Activated CD8-positive, alpha-beta T cell treated with anti-CD3 and anti-CD28 coated beads for 36 hours (primary cell): ENCODE results near the gene PIGU. TPM values are rescaled to one million over a fixed set of nuclear protein-coding genes. Genes with fewer than 3 reads are reported as not detected.

Experiments
- ATAC-seq: fragments of 200-7000 bp; cut with Tn5 transposase; one replicate; pipeline ENCODE4 v1.10.0; 2021; ENCODE audit warnings: mild to moderate bottlenecking, moderate library complexity
- CTCF ChIA-PET: fragments of 350-600 bp; sonication (Branson Sonifier 250); formaldehyde crosslinking; loops from one replicate; lab custom pipeline; 2021; ENCODE audit warnings: antibody characterized with exemption; lab: Charles Lee
- POLR2A ChIA-PET: fragments of 350-600 bp; sonication (Branson Sonifier 250); formaldehyde crosslinking; loops from one replicate; lab custom pipeline; 2021; ENCODE audit warnings: antibody characterized with exemption; lab: Charles Lee
- DNase-seq: peaks from one replicate; pipeline ENCODE4 v3.0.0-alpha.2; 2020
- H3K27ac Mint-ChIP-seq: one replicate; pipeline ENCODE4 v1.8.0; 2021; ENCODE audit warnings: mild to moderate bottlenecking, mixed read lengths
- H3K27me3 Mint-ChIP-seq: one replicate; pipeline ENCODE4 v1.8.0; 2021; ENCODE audit warnings: mixed read lengths
- H3K36me3 Mint-ChIP-seq: one replicate; pipeline ENCODE4 v1.8.0; 2021; ENCODE audit warnings: low read depth, mixed read lengths
- H3K4me1 Mint-ChIP-seq: one replicate; pipeline ENCODE4 v1.8.0; 2021; ENCODE audit warnings: low read depth, mixed read lengths
- H3K4me3 Mint-ChIP-seq: one replicate; pipeline ENCODE4 v1.8.0; 2021; ENCODE audit warnings: mild to moderate bottlenecking, moderate library complexity, mixed read lengths
- H3K9me3 Mint-ChIP-seq: one replicate; pipeline ENCODE4 v1.8.0; 2021; ENCODE audit warnings: mixed read lengths
- CTCF ChIP-seq: fragments of 200-600 bp; IDR thresholded peaks from one replicate; pipeline ENCODE4 v1.8.0; 2022; ENCODE audit warnings: antibody characterized with exemption, mild to moderate bottlenecking
- intact Hi-C: fragments of 100-400 bp; cut with micrococcal nuclease; formaldehyde crosslinking; loops from one replicate; pipeline ENCODE4 v1.10.0; 2022
- total RNA-seq, 2 experiments: library from RNA; stranded (reverse); gene quantifications; one replicate each; pipeline ENCODE4 v1.2.3, GENCODE V29; 2021

PIGU gene
- total RNA-seq, 2 experiments from 2014 or later, result 19.4 to 20.9 TPM

DNA sequence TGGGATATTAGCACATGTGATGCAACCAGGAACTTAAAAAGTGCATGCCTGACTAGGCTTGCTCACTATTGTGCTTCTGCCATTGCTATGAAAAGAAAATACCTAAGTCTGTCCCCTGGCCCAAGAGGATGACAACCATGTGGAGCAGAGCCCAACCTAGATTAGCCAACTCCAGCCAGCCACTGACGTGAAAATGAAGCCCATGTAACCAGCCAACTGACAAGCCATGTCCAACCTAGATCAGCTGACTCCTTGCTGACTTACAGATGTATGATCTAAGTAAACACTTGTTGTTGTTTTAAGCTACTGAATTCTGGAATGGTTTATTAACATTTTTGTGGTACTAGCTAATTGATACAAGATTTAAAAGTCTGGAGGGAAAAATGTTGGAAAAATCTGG, 47.5 kb downstream of the PIGU start:
- Mint-ChIP-seq H3K36me3 (peaks cover 17% of the 10 kb centered on the region), H3K4me3 (no peak overlapping the region), H3K27me3 (no peaks in the 10 kb centered on the region), H3K4me1 (no peaks in the 10 kb centered on the region), H3K27ac (no peak overlapping the region), H3K9me3 (no peaks in the 10 kb centered on the region)
- CTCF ChIA-PET, result no interaction called here
- ATAC-seq (no peak), DNase-seq (no peak)
- TF ChIP-seq CTCF, result no peak
- intact Hi-C loops, result no loop called here
- POLR2A ChIA-PET, result interaction anchor here (0.7 kb wide), 1 partner anchor 134 kb away, joined by 3 read pairs; no protein-coding TSS in a partner anchor

DNA sequence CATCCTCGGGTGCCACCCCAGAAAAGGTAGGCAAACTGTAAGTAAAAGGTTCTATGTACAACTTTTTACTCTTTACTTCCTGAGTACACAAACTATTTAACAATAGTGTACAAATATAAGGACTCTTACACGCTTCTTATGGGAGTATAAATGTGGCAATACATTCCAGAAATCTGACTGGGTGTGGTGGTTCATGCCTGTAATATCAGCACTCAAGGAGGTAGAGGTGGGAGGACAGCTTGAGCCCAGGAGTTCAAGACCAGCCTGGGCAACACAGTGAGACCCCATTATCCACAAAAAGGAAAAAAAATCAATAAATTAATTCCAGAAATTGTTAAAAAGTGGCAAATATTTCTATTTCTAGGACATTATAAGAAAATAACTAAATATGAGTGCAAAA, 48.9 kb downstream of the PIGU start:
- no peak overlapping the region for H3K4me3 Mint-ChIP-seq
- no peaks in the 10 kb centered on the region for H3K9me3 Mint-ChIP-seq
- DNase-seq (no peak), ATAC-seq (no peak)
- peaks cover 6% of the 10 kb centered on the region for H3K4me1 Mint-ChIP-seq
- TF ChIP-seq CTCF, result no peak
- no peak overlapping the region for H3K27ac Mint-ChIP-seq
- intact Hi-C loops, result no loop called here
- ChIA-PET POLR2A (no interaction called here), CTCF (no interaction called here)
- no peaks in the 10 kb centered on the region for H3K27me3 Mint-ChIP-seq
- peaks cover 22% of the 10 kb centered on the region for H3K36me3 Mint-ChIP-seq

GRCh38 chr20:34627458-34627857, 49.4 kb downstream of the PIGU start:
- ChIA-PET POLR2A (no interaction called here), CTCF (no interaction called here)
- no peak for TF ChIP-seq CTCF
- H3K27ac Mint-ChIP-seq, result no peak overlapping the region
- H3K4me3 Mint-ChIP-seq, result no peak overlapping the region
- intact Hi-C loops, result no loop called here
- no peaks in the 10 kb centered on the region for H3K9me3 Mint-ChIP-seq
- H3K36me3 Mint-ChIP-seq, result peaks cover 19% of the 10 kb centered on the region
- H3K27me3 Mint-ChIP-seq, result no peaks in the 10 kb centered on the region
- no peak for DNase-seq
- peaks cover 8% of the 10 kb centered on the region for H3K4me1 Mint-ChIP-seq
- no peak for ATAC-seq

DNA sequence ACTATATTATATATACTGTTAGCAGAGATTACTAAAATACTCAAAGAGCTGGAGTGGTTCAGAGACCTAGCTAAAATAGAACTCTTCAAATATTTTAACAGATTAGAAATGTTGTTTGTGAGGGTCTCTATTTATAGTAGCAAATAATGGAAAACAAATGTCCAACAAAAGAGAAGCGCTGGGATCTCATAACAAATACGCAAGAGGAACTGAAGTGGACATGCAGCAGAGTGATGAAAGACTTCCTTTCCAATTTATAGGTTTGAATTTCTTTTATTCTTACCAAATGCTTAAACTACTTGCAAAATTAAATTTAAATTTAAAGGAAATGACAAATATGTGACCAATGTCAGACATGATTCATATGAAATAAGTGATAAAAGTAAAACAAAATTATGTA, 49.9 kb downstream of the PIGU start:
- Mint-ChIP-seq H3K36me3 (peaks cover 20% of the 10 kb centered on the region), H3K4me1 (peaks cover 8% of the 10 kb centered on the region), H3K27me3 (no peaks in the 10 kb centered on the region), H3K4me3 (no peak overlapping the region), H3K27ac (no peak overlapping the region), H3K9me3 (no peaks in the 10 kb centered on the region)
- ChIA-PET CTCF (no interaction called here), POLR2A (no interaction called here)
- no peak for TF ChIP-seq CTCF
- DNase-seq, result no peak
- intact Hi-C loops, result no loop called here
- no peak for ATAC-seq

- intact Hi-C loops, result no loop called here
- CTCF ChIA-PET, result interaction anchor here (0.9 kb wide), 1 partner anchor 145 kb away, joined by 3 read pairs; no protein-coding TSS in a partner anchor
- POLR2A ChIA-PET, result no interaction called here
- H3K4me1 Mint-ChIP-seq, result peaks cover 12% of the 10 kb centered on the region
- no peak overlapping the region for H3K27ac Mint-ChIP-seq
- H3K9me3 Mint-ChIP-seq, result no peaks in the 10 kb centered on the region
- ATAC-seq (no peak), DNase-seq (no peak)
- TF ChIP-seq CTCF, result no peak
- H3K36me3 Mint-ChIP-seq, result peaks cover 30% of the 10 kb centered on the region
- no peak overlapping the region for H3K4me3 Mint-ChIP-seq
- no peaks in the 10 kb centered on the region for H3K27me3 Mint-ChIP-seq
Measured at GRCh38 chr20:34624629-34625028, 52.3 kb downstream of the PIGU start.
